GM21360 (cell line): ENCODE data around the gene NUP93.

Source experiments
- ATAC-seq: cut with Tn5 transposase; IDR thresholded peaks from one replicate; pipeline ENCODE4 v1.9.1; 2021; ENCODE audit warnings: mild to moderate bottlenecking, moderate library complexity; ENCODE audit not compliant: unreplicated experiment

NUP93 gene

DNA sequence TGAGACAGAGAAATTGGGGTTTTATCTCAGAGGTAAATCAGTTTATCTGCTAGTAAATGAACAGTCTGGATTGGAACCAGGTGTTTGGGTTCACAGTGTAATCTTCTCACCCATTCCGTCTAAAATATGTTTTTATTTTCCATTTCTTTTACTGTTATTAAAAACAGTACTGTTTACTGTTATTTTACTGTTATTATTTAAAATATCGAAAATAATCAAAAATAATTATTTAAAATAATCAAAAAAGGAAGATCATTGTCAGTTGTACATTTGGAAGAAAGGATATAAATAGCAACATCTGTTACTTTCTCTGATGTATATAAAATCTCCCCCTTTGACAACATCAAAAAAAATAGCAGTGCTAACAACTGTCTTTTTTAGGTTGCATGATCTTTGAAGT is 11.5 kb downstream of the NUP93 start:
- no peak for ATAC-seq

DNA sequence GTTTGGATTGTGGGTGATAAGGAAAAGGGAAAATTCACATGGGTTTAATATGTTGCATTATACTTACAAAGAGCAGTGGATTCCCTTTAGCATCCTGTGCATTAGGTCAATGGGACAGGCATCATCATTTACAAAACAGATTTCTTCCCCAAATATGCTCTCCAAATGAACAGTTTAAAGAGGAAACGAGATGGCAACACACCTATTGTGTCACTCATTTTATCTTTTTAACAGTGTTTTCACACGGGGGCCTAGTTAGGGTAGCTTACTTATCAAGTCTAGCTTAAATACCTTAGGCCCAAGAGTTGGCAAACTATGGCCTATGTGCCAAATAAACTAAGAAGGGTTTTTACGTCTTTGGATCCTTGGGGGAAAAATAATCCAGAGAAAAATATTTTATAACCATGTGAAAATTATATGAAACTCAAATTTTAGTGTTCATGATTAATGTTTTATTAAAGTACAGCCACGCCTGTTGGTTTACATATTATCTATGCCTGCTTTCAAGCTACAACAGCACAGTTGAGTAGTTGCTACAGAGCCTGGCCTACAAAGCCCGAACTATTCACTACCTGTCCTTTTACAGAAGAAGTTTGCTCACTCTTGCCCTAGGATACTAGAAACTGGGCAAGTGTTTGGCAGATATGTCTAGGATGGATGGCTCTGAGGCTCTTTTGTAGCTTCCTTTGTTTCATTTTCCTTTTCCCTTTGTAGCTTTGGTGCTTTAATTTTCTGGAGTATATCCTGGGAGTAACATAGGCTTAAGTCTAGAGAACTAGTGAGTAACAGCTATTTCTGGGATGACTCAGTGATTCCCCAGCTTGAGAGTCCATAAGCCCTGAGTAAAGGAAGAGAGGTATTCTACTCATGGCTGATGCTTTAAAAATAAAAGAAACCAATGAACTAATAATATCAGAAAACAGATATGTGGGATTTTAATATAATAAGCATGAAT is 12.4 kb downstream of the NUP93 start:
- ATAC-seq = no peak

DNA sequence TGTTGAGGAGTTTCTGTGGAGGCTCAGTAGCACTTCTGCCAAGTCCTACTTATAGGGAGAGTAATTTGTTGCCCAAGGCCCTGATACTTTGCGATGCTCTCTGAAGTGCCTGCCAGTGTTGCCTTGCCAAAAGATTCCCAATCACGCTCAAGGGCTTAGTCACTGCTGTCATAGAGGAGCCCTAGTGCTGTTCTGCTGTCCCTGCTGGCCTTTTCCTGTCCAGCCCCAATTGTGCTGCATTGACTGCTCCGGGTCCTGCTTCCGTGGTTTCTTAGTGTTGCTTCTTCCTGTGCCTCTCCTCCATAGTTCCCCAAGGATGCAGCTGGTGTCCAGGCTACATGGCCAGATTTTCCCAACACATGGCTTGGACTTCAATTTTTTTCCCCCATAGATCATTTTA is 13.9 kb downstream of the NUP93 start:
- no peak for ATAC-seq

DNA sequence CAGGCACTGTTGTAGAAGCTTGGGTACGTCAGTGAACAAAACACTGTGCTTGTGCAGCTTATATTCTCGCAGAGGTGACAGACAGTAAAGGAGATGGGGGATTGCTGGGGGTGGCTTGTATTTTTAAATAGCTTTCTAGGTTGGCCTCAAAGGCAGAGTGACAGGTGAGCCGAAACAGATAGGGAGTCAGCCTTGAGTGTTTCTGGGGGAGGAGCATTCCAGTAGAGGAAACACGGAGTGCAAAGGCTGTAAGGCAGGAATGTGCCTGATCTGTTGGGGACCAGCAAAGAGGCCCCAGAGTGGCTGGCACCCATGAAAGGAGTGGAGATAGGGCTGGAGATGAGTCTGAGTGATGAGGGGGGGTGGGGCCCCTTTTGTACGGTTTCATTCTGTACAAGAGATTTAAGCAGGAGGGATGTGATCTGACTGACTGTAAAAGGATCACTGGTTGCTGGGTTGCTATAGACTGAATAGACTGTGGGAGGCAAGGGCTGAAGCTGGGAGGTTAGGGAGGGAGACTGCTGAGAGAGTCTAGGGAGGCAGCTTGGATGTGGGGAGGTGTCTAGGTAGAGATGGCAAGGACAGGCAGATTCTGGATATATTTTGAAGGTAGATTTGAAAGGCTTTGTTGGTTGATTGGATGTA is 15.2 kb downstream of the NUP93 start:
- ATAC-seq = no peak

DNA sequence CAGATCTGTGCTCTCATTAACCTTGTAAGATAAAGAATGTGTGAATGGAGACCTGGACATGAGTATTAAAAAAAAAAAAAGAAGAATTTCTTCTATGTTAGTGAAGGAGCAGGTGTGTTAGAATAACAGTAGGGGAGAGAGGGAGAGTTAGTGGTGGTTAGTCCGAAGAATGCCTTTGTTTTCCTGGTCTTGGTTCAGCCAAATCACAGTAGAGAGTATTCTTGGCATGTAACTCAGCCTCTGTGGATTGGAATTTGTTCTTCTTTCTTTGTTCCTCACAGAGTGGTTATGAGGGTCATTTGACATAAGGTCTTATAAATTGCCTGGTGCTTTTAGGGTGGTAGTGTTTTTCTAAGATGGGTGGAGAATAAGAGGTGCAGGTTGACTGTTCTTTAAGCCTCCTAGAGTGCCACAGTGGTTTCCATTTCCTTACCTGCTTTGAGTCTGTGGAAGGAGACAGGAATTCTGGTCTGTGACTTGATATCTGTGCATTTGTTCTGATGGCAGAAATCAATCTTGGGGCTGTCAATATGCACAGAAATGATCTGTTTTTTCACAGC is 17.6 kb downstream of the NUP93 start:
- ATAC-seq = no peak

DNA sequence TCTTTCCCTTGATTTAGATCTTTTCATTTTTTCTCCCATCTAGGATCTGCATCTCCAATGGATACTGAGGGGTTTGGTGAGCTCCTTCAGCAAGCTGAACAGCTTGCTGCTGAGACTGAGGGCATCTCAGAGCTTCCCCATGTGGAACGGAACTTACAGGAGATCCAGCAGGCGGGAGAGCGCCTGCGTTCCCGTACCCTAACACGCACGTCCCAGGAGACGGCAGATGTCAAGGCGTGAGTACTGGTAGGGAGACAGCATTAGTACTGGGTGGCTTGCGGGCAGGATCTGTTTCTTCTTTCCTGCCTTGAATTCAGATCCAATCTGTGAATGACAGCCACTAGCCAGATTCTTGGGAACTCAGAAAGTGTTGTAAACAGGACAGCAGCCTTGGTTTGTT is 18.3 kb downstream of the NUP93 start:
- ATAC-seq = no peak

DNA sequence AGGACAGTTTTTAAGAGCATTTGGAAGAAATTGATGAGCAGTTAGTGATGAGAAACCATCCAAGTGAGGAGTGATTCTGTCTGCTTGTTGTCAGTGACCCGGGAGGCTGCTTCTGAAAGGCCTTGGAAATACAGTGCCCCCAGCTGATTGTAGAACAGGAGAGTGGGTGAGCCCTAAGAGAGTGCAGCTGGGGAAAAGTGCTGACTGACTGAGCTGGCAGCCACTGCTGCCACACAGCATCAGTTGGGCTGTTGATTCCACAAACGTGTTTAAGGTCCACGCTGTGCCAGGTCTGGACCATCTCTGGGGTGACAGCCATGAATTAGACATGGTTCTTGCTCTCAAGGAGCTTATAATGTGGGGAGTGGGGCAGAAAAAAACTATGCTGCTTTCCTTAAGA is 18.9 kb downstream of the NUP93 start:
- ATAC-seq = no peak

DNA sequence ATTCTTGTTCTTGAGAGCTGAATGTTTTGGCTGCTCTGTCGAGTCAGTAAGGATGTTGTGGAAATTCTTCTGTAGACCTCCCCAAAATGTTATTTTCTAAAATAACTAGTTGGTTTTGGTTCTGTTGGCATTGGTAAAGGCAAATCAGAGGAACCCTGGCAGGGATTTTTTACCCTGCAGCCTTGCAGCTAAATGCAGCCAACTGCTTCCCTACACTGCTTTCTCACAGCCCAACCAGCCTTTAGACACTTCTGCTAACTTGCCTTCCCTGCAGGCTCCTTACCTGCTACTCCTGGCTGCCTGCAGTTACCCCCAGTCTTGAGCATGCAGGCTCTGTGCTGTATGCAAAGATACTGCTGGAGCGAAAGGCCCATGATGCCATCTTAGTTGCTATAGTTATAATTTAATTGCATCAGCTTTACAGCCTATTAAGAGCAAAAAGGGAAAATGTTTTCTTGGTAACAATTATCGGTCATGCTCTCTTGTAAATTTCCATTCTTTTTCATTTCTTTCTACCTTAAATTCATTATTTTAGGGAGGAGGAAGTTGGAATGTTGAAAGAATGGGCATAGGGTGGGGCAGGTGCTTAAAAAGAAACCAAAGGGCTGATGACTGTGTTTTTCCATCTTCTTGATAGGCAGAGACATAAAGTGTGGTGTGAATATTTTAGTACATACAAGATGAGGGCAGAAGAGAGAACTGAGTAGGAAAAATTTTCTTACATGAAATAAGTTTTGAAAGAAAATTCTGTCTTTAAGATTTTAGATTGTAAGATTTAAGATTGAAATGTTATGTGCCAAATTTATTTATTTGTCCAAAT is 20.0 kb downstream of the NUP93 start:
- ATAC-seq = no peak

DNA sequence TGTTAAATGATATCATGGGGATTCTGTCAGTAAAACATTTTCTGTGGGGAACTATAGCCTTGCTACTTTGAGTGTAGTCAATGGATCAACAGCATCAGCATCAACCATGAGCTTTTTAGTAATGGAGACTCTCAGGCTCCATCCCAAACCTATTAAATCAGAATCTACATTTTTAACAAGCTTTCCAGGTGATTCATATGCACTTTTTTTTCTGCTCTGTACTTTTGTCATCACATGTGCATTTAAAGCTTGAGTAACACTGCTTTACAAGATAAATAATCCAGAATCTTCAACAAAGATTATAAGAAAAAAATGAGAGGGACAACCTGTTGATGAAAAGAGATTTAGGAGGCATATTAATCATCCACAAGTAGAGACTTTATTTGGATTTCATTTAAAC is 23.5 kb downstream of the NUP93 start:
- no peak for ATAC-seq

DNA sequence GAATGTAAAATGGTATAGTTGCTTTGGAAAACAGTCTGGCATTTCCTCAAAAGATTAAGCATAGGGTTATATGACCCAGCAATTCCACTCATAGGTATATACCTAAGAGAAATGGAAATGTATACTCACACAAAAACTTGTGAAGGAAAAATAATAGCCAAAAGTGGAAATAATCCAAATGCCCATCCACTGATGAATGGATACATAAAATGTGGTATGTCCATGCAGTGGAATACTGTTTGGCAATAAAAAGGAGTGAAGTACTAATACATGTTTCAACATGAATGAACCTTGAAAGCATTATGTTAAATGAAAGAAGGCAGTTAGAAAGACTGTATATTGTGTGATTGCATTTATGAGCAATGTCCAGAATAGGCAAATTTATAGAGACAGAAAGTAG is 25.1 kb downstream of the NUP93 start:
- ATAC-seq = no peak

DNA sequence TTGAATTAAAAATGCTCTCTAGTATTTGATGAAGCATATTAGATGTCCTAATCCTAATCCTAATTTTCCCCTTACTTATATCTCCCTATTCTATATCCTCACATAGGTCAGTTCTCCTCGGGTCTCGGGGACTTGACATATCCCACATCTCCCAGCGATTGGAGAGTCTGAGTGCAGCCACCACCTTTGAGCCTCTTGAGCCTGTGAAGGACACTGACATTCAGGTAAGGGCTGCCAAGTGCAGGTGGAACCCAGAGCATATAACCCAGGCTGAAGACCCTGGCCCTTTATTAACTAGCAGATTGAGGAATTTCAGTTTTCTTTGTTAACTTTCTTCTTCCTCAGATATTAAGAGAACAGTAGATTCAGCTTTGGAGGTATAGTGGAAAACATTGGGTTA is 28.5 kb downstream of the NUP93 start:
- ATAC-seq = no peak

DNA sequence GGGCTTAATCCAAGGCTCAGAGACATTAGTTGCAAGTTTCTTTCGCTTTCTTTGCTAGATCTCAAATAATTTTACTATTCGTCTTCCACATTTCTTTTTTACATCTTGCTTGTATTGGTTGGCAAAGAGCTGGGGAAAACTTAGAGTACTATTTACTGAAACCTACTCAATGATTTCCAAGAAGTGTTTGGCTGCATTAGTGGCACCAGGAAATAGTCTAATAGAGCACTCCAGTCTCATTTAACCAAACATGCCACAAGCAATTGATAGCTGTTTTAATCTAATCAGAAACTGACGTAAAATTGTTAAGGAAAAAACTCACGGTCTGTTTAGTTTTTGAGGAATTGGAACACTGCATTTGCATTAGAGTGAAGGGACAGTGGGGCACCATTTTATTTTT is 29.0 kb downstream of the NUP93 start:
- no peak for ATAC-seq

DNA sequence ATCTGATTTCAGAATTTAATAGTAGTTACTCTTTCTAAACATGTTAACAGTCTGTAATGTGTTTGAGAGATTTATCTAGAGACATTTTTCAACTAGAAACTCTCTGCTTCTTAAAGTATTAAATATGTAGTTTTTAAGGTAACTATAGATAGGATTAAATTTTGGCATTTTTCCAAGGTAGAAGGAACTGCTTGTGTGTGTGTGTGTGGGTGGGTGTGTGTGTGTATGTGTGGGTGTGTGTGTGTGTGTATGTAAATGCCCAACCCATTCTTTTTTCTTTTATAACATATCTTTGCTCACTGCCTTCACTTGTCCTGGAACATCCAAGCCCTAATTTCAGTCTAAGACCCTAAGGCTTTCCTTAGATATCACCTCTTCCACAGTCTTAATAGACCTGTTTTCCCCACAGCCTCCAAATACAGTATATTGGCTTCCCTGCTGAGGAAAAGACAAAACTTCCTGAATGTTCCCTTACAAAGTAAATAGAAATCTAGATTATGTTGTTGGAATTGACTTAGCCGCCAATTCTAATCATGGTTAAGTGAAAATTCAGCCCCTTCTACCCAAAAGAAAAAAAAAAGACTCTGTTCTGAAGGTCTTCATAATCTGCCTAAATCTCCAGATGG is 33.5 kb downstream of the NUP93 start:
- no peak for ATAC-seq

DNA sequence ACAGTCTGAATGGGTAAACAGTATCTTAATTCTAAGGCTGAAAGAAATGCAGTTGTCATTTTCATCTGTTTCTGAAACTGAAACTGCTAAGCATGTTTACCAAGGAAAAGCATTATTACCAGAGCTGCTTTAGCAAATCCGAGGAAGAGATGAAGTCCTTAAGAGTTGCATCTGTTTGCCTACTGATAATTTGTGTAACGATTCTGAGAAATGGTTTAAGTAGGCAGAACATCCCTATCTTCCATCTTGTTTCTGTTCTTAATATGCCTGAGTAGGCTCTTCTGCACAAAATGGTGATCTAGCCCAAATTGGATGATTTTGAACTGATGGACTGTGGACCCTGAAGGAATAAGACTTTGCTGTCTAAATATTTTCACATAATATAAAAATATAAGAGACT is 34.9 kb downstream of the NUP93 start:
- no peak for ATAC-seq

DNA sequence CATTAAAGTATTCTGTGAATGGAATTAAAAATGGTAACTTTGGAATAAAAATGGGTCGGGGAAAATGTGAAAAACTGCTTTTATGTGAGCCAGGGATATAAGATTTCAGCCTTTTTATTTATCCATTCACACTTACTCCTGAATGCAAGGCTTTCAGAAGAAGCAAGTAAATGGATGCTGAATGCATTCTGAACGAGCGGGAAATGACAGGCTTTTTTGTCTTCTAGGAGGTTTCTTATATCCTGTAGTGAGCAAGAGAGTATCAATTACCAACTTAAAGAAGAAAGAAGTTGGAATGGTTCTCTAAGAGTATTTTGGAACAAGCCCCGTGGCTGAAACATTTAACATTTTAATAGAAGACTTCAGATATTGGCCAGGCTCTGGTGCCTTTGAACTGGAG is 36.0 kb downstream of the NUP93 start:
- no peak for ATAC-seq

DNA sequence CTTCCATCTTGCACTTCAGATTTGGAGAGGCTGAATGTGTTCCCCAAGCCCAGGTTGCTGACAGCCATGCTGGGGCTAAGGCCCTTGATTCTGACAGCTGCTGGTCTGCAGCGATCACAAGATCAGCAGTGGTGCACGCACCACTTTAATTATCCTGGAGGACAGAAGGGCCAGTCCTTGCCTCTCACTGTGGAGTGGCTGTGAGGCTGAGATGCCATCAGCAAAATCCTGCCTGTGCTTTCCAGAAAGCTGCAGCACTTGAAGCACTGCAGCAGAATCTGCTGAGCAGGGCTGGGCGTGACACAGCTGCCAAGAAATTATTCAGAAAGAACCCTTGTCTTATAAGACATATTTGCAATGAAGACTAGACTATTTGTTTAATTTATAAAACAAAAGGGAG is 37.1 kb downstream of the NUP93 start:
- ATAC-seq = no peak

DNA sequence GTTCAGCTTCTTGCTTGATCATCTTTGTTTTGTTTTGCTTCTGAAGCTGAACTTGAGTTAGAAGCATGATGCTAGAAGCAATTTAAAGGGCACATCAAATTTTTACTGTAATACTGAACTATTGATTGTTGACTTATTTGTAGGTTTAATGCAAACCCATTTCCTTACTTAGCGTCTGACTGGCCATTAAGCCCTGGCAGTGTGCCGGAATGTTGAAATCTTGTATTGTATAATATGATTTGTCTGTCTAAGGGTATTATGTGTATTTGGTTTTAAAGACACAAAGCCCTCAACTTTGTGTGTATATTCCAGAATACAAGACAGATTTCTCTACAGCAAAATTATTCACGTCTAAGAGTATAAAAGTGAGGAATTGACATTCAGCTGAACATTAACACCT is 39.7 kb downstream of the NUP93 start:
- ATAC-seq = no peak

DNA sequence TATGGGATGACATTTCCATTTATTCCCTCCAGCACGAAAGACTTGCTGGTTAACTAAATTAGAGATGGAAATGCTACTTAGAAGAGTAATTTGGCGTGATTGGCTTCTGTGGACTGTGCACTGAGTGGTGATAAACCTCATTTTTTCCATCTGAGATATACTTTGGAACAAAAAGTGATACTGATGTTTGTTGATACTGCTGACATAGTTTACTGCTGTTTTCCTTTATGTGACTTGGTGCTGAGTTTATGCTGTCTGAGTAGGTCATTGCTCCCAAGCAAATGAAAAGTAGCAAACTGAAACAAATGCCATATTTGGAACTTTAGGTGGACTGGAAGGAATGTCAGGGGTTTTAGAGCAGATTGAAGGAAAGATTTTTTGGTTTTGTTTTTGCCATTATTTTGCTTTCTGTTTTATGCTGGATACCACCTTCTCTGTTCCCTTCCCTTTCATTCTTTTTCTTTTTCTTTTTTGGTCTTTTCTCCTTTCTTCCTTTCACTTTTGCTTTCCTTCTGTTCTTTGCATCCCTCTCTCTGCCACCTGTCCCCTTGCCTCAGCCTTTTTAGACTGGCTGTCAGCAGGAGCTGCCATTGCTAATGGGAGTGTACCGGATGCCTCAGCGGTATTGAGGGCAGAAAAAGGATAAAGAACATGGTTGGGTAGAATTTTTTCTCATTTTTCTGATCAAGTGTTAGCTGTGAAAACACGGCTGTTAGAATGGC is 41.8 kb downstream of the NUP93 start:
- ATAC-seq = no peak

DNA sequence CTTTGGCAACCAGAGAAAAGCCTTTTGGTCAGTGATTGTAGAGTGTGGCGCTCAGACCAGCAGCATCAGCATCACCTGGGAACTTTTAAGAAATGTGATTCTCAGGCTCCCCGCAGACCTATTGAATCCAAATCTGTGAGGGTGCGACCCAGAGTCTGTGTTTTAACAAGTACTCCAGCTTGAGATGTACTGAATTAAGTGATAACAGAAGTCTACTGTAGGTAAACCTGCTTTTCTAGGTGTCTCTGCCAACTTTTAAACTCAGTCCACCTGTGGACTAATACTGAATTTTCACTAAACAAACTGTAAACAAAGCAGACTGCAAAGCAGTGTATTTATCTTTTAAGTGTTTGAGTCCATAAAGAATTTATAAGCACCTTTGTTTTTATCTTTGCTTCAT is 43.6 kb downstream of the NUP93 start:
- ATAC-seq = no peak

DNA sequence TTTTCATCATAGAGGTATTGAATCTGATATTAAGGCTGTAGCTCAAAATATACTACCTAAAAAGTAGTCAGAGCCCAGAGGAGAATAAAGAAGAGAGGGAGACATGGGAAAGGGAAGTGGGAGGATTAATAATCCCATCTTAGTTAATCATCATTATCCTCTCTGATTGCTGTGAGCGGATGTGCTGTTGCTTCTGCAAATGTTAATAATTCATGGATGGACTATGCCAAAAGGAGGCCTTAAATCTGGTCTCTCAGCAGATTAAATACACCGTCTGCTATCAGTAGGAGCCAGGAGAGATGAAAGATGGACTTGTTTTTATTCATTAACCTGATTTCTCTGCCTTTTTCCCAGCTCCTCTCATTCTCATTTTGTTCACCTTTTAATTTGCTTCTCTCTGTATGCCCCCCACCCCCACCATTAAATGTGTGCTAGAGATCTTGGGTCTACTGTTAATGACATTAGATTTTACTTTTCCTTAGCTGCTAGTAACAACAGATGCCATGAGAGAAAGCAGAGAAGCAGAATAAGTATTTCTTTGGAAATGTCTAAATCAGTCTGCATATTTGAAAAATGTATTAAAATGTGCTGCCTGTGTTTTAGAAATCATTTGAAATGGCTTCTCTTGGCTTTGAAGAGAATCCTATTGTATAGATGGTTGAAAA is 44.2 kb downstream of the NUP93 start:
- no peak for ATAC-seq
